Kidney tubule cell (primary cell): ENCODE results near the gene PLEKHG4.
A peak's percentile ranks its signal among the peaks of the same experiment; 100 is the strongest.

Experiments
- DNase-seq: peaks from one replicate; pipeline ENCODE4 v3.0.0-alpha.2; 2018; ENCODE audit warnings: low spot score

Gene PLEKHG4

GRCh38 chr16:67284699-67285646, 5.6 kb downstream of the PLEKHG4 start:
- DNase-seq, result peak; percentile 77

GRCh38 chr16:67286441-67287235, 7.3 kb downstream of the PLEKHG4 start:
- DNase-seq, result no peak

GRCh38 chr16:67287960-67288359, 8.6 kb downstream of the PLEKHG4 start:
- no peak for DNase-seq

- DNase-seq, result no peak
Observed at GRCh38 chr16:67291461-67291860, 12.1 kb downstream of the PLEKHG4 start.

GRCh38 chr16:67294171-67294757, 14.9 kb downstream of the PLEKHG4 start:
- no peak for DNase-seq

- no peak for DNase-seq
Observed at GRCh38 chr16:67294938-67295361, 15.6 kb downstream of the PLEKHG4 start.

- DNase-seq, result peak; percentile 61
Observed at GRCh38 chr16:67296420-67296819, 17.1 kb downstream of the PLEKHG4 start.

- no peak for DNase-seq
Observed at GRCh38 chr16:67298277-67298676, 18.9 kb downstream of the PLEKHG4 start.

GRCh38 chr16:67299269-67299668, 19.9 kb downstream of the PLEKHG4 start:
- DNase-seq, result no peak

GRCh38 chr16:67301080-67301782, 21.9 kb downstream of the PLEKHG4 start:
- DNase-seq, result no peak

GRCh38 chr16:67302076-67302475, 22.7 kb downstream of the PLEKHG4 start:
- no peak for DNase-seq

GRCh38 chr16:67302970-67303369, 23.6 kb downstream of the PLEKHG4 start:
- DNase-seq, result no peak

GRCh38 chr16:67304020-67304419, 24.7 kb downstream of the PLEKHG4 start:
- DNase-seq, result peak; percentile 41

GRCh38 chr16:67305216-67306071, 26.1 kb downstream of the PLEKHG4 start:
- DNase-seq, result no peak

GRCh38 chr16:67310561-67310960, 31.2 kb downstream of the PLEKHG4 start:
- no peak for DNase-seq

GRCh38 chr16:67311607-67312488, 32.5 kb downstream of the PLEKHG4 start:
- peak; percentile 100 for DNase-seq

GRCh38 chr16:67312719-67313118, 33.4 kb downstream of the PLEKHG4 start:
- peak; percentile 6 for DNase-seq

GRCh38 chr16:67317853-67318252, 38.5 kb downstream of the PLEKHG4 start:
- no peak for DNase-seq

- no peak for DNase-seq
Observed at GRCh38 chr16:67326115-67326471, 46.8 kb downstream of the PLEKHG4 start.
